K562 (cell line): Measurements from ENCODE around the gene UNC119. TPM values are rescaled to one million over a fixed set of nuclear protein-coding genes. Genes with fewer than 3 reads are reported as not detected.

Source experiments
- DACH1 ChIP-seq: fragments of 450-650 bp; IDR thresholded peaks from 2 replicates; pipeline ENCODE4 v1.6.1; 2018; ENCODE audit not compliant: partially characterized antibody
- HNRNPL ChIP-seq: fragments of 200-400 bp; formaldehyde crosslinking; IDR thresholded peaks from 2 replicates; pipeline ENCODE4 v1.6.1; 2017; ENCODE audit warnings: low read depth, mild to moderate bottlenecking, low read length
- KDM2B ChIP-seq: fragments of 250-450 bp; sonication (Bioruptor Pico); IDR thresholded peaks from 2 replicates; pipeline ENCODE4 v1.8.0; 2021; ENCODE audit warnings: mild to moderate bottlenecking, moderate library complexity
- NELFE ChIP-seq: IDR thresholded peaks from 2 replicates; pipeline ENCODE4 v1.6.1; 2011; ENCODE audit warnings: mild to moderate bottlenecking; ENCODE audit not compliant: insufficient read depth, insufficient read length
- RAD21 ChIP-seq, 2 experiments: fragments of 250-450 bp in 1 of 2; fragments of 450-650 bp in 1 of 2; sonication (Bioruptor Pico) in 1 of 2; formaldehyde crosslinking in 1 of 2; IDR thresholded peaks in 1 of 2; conservative IDR thresholded peaks in 1 of 2; 2 replicates each; pipeline versions ENCODE4 v1.4.0 to v1.8.0; 2020 to 2022; ENCODE audit warnings: mild to moderate bottlenecking in 2 of 2, moderate library complexity in 1 of 2
- RBFOX2 ChIP-seq: fragments of 200-400 bp; formaldehyde crosslinking; IDR thresholded peaks from 2 replicates; pipeline ENCODE4 v1.6.1; 2017; ENCODE audit warnings: low read depth, mild to moderate bottlenecking, low read length, moderate library complexity
- RCOR1 ChIP-seq, 2 experiments: IDR thresholded peaks; 2 replicates each; pipeline ENCODE4 v1.6.1; 2012; ENCODE audit warnings: low read depth in 2 of 2, low read length in 2 of 2, borderline replicate concordance in 1 of 2, improper control_type of control experiment in 1 of 2
- TCF7L2 ChIP-seq: fragments of 150-350 bp; IDR thresholded peaks from 2 replicates; pipeline ENCODE4 v1.6.1; 2016; ENCODE audit warnings: low read depth, mild to moderate bottlenecking, low read length, moderate library complexity
- XRCC5 ChIP-seq: fragments of 200-400 bp; formaldehyde crosslinking; IDR thresholded peaks from 2 replicates; pipeline ENCODE4 v1.6.1; 2017; ENCODE audit warnings: low read depth, mild to moderate bottlenecking, low read length
- ZBTB17 ChIP-seq: fragments of 450-650 bp; formaldehyde crosslinking; IDR thresholded peaks from 2 replicates; pipeline ENCODE4 v1.4.0; 2020; ENCODE audit warnings: mild to moderate bottlenecking
- polyA plus RNA-seq, 8 experiments: library from polyadenylated mRNA; depleted of rRNA in 4 of 8; stranded (reverse) in 5 of 8; unstranded in 3 of 8; fragments of >200 nt; fragmentation: Nextera tagmentation in 2 of 8; fragmentation: Illumina TruSeq in 1 of 8; extraction: Ambion mirVana in 2 of 8; extraction: Trizol in 1 of 8; gene quantifications; 2 replicates each; pipeline versions ENCODE4 v1.2.1 to v1.2.3, GENCODE V29; 2011 to 2014; ENCODE audit warnings: inconsistent platforms in 1 of 8, missing spikeins in 1 of 8
- total RNA-seq, 7 experiments: library from RNA; depleted of rRNA in 6 of 7; stranded (reverse); fragments of >200 nt in 6 of 7; fragmentation: Illumina TruSeq in 2 of 7; extraction: Trizol in 2 of 7; gene quantifications; 2 replicates each; pipeline versions ENCODE4 v1.2.1 to v1.2.3, GENCODE V29; 2011 to 2021; ENCODE audit warnings: low replicate concordance in 1 of 7
- TF ChIP-seq, protein P1 (sequence below), 2 experiments: fragments of 450-650 bp; IDR thresholded peaks; 2 replicates each; pipeline ENCODE4 v1.6.1; 2016

The UNC119 gene
- total and polyA plus RNA-seq, 9 of the 15 experiments (the other 6 are each of a cell fraction or from before 2014, with no cell fraction given): 0.37 to 47.7 (median 16.3) TPM

DNA sequence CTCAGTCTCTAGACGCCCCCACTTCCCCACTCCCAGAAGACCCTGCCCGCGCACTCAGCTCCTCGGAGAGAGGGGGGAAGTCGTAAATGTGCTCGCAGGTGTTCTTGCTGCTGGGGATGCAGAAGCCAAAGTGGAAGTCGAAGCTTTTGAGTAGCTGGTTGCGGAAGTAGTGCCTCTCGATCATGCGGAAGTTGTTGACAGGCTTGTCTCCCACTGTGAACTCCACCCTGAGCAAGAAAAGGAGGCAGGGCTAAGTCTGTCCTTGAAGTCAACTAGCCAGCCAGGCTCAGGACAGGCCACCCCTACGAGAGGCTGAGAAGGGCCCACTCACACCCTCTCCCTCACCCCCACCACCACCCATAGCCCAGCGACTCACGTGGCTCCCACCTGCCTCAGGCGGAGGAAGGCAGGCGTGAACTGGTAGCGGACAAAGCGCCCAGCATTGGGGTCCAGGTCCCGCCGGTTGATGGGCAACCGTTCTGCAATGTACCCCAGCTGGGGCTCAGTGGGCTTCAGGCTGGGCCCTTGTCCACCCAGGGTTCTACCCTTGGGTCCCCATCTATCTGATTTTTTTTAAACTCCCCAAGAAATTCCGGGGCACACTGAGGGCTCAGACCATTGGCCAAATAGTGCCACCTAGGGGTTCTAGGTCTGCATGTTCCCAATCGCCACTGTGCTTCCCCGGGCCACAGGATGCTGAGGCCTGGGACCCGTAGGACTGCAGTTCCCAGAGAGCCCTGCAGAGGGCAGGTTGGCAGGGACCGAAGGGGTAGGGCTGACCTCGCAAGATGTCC is 4.6 kb downstream of the UNC119 start (continued):
- TF ChIP-seq ZBTB17 (CRISPR knock-in tag): no peak
- TF ChIP-seq TCF7L2: no peak
- TF ChIP-seq XRCC5: peak; percentile 45; the same call in 1 of the 2 replicates
- no peak for TF ChIP-seq NELFE
- 0 out of 2 replicates have a peak, but pooled peaks have one; percentile 38 for TF ChIP-seq RBFOX2
- peak; percentile 26 to 46; a peak in 2 of 4 replicates for TF ChIP-seq RAD21 (CRISPR knock-in tag; conservative IDR thresholded peaks at IDR 0.05 in 1 of 2, IDR thresholded peaks at IDR 0.05 in 1 of 2)
- no peak for TF ChIP-seq DACH1
- TF ChIP-seq RCOR1 (IDR thresholded peaks at IDR 0.05; ENCODE audit: borderline replicate concordance in 1 of 2, low read depth in 2 of 2, low read length in 2 of 2): peak in 1 of 2 experiments; percentile 41; a peak in 1 of 4 replicates
- 0 out of 2 replicates have a peak, but pooled peaks have one; percentile 40 for TF ChIP-seq HNRNPL
- TF ChIP-seq, protein P1, sequence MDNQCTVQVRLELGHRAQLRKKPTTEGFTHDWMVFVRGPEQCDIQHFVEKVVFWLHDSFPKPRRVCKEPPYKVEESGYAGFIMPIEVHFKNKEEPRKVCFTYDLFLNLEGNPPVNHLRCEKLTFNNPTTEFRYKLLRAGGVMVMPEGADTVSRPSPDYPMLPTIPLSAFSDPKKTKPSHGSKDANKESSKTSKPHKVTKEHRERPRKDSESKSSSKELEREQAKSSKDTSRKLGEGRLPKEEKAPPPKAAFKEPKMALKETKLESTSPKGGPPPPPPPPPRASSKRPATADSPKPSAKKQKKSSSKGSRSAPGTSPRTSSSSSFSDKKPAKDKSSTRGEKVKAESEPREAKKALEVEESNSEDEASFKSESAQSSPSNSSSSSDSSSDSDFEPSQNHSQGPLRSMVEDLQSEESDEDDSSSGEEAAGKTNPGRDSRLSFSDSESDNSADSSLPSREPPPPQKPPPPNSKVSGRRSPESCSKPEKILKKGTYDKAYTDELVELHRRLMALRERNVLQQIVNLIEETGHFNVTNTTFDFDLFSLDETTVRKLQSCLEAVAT (IDR thresholded peaks at IDR 0.05): no peak
- TF ChIP-seq KDM2B (CRISPR knock-in tag): no peak
- TF ChIP-seq, all 486 proteins: peak for 9
